Calu3 (cell line): ENCODE data around the gene OSTF1. TPM values are rescaled to one million over a fixed set of nuclear protein-coding genes. Genes with fewer than 3 reads are reported as not detected.

Experiments
- BruUV-seq: library from RNA; stranded (reverse); fragments of 400-500 nt; replicated peaks from 2 replicates; lab custom pipeline; 2021; lab: Mats Ljungman, UMichigan
- CTCF ChIA-PET: fragments of 300-600 bp; sonication (Branson Sonifier 250); formaldehyde crosslinking; loops from one replicate; lab custom pipeline; 2022; ENCODE audit warnings: antibody characterized with exemption; lab: Charles Lee
- DNase-seq: peaks from one replicate; pipeline ENCODE4 v3.0.0; 2022
- H3K27ac Mint-ChIP-seq: one replicate; pipeline ENCODE4 v1.8.0; 2022; ENCODE audit warnings: mixed read lengths; ENCODE audit not compliant: unreplicated experiment
- H3K27me3 Mint-ChIP-seq: one replicate; pipeline ENCODE4 v1.8.0; 2022; ENCODE audit warnings: mixed read lengths; ENCODE audit not compliant: unreplicated experiment
- H3K36me3 Mint-ChIP-seq: one replicate; pipeline ENCODE4 v1.8.0; 2022; ENCODE audit warnings: mild to moderate bottlenecking, moderate library complexity, mixed read lengths; ENCODE audit not compliant: insufficient read depth, unreplicated experiment
- H3K4me1 Mint-ChIP-seq: one replicate; pipeline ENCODE4 v1.8.0; 2022; ENCODE audit warnings: mild to moderate bottlenecking, low read depth, mixed read lengths; ENCODE audit not compliant: unreplicated experiment
- H3K4me3 Mint-ChIP-seq: one replicate; pipeline ENCODE4 v1.8.0; 2022; ENCODE audit warnings: mild to moderate bottlenecking, low read depth, moderate library complexity, mixed read lengths; ENCODE audit not compliant: unreplicated experiment
- H3K9me3 Mint-ChIP-seq: one replicate; pipeline ENCODE4 v1.8.0; 2022; ENCODE audit warnings: low read depth, mixed read lengths; ENCODE audit not compliant: unreplicated experiment
- intact Hi-C: fragments of 100-400 bp; cut with micrococcal nuclease; formaldehyde crosslinking; loops from one replicate; pipeline ENCODE4 v1.10.0; 2022; ENCODE audit not compliant: unreplicated experiment
- total RNA-seq: library from RNA; stranded (reverse); gene quantifications from 2 replicates; pipeline ENCODE4 v1.2.3, GENCODE V29; 2022
- TF ChIP-seq, protein P1 (sequence below): fragments of 200-600 bp; IDR thresholded peaks from one replicate; pipeline ENCODE4 v1.8.0; 2022; ENCODE audit warnings: antibody characterized with exemption; ENCODE audit not compliant: unreplicated experiment

Gene OSTF1
- total RNA-seq, 1 experiment from 2014 or later = 29.7 TPM

DNA sequence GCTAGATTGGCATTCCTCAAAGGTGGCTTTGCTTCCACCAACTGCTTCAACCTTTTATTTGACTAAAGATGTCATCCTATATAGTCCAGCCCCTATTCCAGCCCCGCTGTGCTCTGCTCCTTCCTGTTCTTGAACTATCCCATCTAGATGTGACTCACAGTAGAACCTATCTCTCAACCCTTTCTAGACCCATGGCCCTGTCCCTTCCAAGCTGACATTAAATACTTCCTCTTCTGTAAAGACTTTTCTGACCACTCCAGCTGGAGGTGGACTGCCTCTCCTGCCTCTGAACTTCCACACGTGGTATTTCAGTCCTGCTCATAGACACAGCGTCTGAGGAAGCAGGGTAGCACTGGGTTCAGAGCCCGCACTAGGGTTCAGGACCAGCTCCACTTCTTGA lies 32.4 kb downstream of the OSTF1 start:
- no peak for DNase-seq
- CTCF ChIA-PET = no interaction called here
- no peak overlapping the region for H3K27ac Mint-ChIP-seq
- TF ChIP-seq, protein P1, sequence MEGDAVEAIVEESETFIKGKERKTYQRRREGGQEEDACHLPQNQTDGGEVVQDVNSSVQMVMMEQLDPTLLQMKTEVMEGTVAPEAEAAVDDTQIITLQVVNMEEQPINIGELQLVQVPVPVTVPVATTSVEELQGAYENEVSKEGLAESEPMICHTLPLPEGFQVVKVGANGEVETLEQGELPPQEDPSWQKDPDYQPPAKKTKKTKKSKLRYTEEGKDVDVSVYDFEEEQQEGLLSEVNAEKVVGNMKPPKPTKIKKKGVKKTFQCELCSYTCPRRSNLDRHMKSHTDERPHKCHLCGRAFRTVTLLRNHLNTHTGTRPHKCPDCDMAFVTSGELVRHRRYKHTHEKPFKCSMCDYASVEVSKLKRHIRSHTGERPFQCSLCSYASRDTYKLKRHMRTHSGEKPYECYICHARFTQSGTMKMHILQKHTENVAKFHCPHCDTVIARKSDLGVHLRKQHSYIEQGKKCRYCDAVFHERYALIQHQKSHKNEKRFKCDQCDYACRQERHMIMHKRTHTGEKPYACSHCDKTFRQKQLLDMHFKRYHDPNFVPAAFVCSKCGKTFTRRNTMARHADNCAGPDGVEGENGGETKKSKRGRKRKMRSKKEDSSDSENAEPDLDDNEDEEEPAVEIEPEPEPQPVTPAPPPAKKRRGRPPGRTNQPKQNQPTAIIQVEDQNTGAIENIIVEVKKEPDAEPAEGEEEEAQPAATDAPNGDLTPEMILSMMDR = no peak
- intact Hi-C loops = no loop called here
- peaks cover 6% of the 10 kb centered on the region for H3K9me3 Mint-ChIP-seq
- no peak overlapping the region for H3K4me3 Mint-ChIP-seq
- no peaks in the 10 kb centered on the region for H3K36me3 Mint-ChIP-seq
- no peaks in the 10 kb centered on the region for H3K4me1 Mint-ChIP-seq
- BruUV-seq = no TSS peak
- no peaks in the 10 kb centered on the region for H3K27me3 Mint-ChIP-seq

DNA sequence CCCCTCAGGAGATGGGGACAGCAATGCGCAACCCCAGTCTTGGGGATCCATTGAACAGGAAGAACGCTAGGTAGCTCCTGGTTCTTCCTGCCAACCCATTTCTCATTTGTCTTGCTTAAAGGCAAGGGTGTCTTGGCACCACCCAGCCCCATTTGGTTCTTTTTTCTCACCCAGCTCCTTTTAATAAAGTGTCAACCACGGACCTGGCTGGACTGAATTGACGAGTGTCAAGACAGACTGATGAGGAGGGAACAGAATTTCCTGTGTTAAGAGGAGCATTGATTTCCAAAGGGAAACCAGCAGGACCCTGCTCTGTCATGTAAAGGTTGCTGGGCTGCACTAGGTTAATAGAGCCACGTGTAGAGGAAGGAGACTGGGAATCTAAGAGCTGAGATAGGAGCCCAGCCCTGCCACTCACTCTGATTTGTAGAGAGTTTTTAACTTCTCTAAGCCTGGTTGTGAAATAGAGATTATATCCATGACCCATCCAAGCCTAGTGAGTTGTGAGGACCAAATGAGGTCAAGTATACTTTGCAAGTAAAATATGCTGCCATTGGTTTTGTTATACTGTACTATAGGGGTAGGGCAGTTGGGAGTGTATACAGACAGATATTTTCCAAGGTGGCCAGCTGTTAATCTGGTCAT lies 33.7 kb downstream of the OSTF1 start:
- no TSS peak for BruUV-seq
- intact Hi-C loops = no loop called here

DNA sequence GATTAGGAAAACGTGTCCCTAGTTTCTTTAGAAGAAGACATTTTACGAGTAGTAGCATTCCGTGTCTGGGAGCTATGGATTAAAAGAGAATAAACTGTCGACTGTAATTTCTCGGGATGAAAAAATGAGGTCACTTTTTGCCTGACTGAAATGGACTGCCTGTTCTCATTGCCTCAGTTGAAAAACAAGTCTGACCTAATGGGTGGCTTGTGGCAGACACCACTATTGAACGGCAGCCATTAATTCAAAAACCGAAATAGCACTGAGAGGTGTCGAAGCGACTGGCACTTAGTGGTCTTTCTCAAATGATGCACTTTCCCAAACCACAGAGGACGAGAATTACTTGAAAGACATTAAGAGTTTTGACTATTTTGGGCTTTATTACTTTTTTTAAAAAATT lies 35.4 kb downstream of the OSTF1 start:
- no peak overlapping the region for H3K27ac Mint-ChIP-seq
- BruUV-seq = no TSS peak
- no peaks in the 10 kb centered on the region for H3K27me3 Mint-ChIP-seq
- no peaks in the 10 kb centered on the region for H3K4me1 Mint-ChIP-seq
- H3K4me3 Mint-ChIP-seq = no peak overlapping the region
- CTCF ChIA-PET = no interaction called here
- no peaks in the 10 kb centered on the region for H3K9me3 Mint-ChIP-seq
- no peak for DNase-seq
- TF ChIP-seq, protein P1 = no peak
- intact Hi-C loops = no loop called here
- H3K36me3 Mint-ChIP-seq = no peaks in the 10 kb centered on the region

More for the DNA sequence above, 33.7 kb downstream of the OSTF1 start:
- Mint-ChIP-seq H3K27ac (no peak overlapping the region), H3K4me1 (no peaks in the 10 kb centered on the region), H3K36me3 (no peaks in the 10 kb centered on the region), H3K4me3 (no peak overlapping the region), H3K27me3 (no peaks in the 10 kb centered on the region), H3K9me3 (peaks cover 6% of the 10 kb centered on the region)
- TF ChIP-seq, protein P1 = no peak
- CTCF ChIA-PET = no interaction called here
- no peak for DNase-seq

DNA sequence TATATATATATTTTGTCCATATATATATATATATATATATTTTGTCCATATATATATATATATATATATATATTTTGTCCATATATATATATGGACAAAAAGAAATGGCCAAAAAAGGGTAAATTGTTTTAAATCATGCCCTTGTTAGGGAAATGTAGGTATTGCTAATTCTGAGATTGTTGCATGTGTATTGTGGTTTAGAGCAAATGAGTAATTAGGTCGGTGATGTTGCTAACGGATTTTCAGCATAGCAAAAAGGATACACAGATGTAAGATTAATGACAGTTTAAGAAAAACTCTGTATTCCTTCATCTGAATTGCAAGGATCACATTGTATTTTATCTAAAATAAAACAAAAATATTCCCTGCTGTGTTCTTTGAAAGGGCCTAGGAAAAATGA lies 40.2 kb downstream of the OSTF1 start:
- CTCF ChIA-PET = no interaction called here
- BruUV-seq = no TSS peak
- intact Hi-C loops = no loop called here

More for the DNA sequence above, 40.2 kb downstream of the OSTF1 start:
- TF ChIP-seq, protein P1 = no peak
- Mint-ChIP-seq H3K27ac (no peak overlapping the region), H3K36me3 (no peaks in the 10 kb centered on the region), H3K9me3 (no peaks in the 10 kb centered on the region), H3K4me1 (no peaks in the 10 kb centered on the region), H3K27me3 (no peaks in the 10 kb centered on the region), H3K4me3 (no peak overlapping the region)
- no peak for DNase-seq
